Endodermal cell (in vitro differentiated cells): ENCODE data around the gene TMTC1. TPM values are rescaled to one million over a fixed set of nuclear protein-coding genes. Genes with fewer than 3 reads are reported as not detected.

Source experiments
- DNase-seq: peaks from one replicate; pipeline ENCODE4 v3.0.0-alpha.2; 2017
- H3K27ac ChIP-seq: 2 replicates; pipeline ENCODE4 v1.5.1; 2013; ENCODE audit warnings: mild to moderate bottlenecking, low read depth, low read length, moderate library complexity
- H3K27me3 ChIP-seq: 2 replicates; pipeline ENCODE4 v1.6.1; 2013; ENCODE audit warnings: mild to moderate bottlenecking, low read length, moderate library complexity; ENCODE audit not compliant: insufficient read depth, control insufficient read depth, poor library complexity, severe bottlenecking
- H3K36me3 ChIP-seq: 2 replicates; pipeline ENCODE4 v1.7.0; 2013; ENCODE audit warnings: mild to moderate bottlenecking, low read length, moderate library complexity; ENCODE audit not compliant: control insufficient read depth, insufficient read depth
- H3K4me1 ChIP-seq: one replicate; pipeline ENCODE4 v1.7.0; 2013; ENCODE audit warnings: low read length; ENCODE audit not compliant: control insufficient read depth, insufficient read depth
- H3K4me3 ChIP-seq: 2 replicates; pipeline ENCODE4 v1.5.1; 2013; ENCODE audit warnings: mild to moderate bottlenecking, low read length, moderate library complexity
- H3K9ac ChIP-seq: 2 replicates; pipeline ENCODE4 v1.6.1; 2013; ENCODE audit warnings: mild to moderate bottlenecking, low read length, moderate library complexity; ENCODE audit not compliant: poor library complexity, severe bottlenecking; ENCODE audit errors: extremely low read depth
- H3K9me3 ChIP-seq: 2 replicates; pipeline ENCODE4 v1.6.1; 2013; ENCODE audit warnings: mild to moderate bottlenecking, low read length, moderate library complexity; ENCODE audit not compliant: control insufficient read depth
- H3K27ac Mint-ChIP-seq: 2 replicates; pipeline ENCODE4 v1.8.0; 2020; ENCODE audit warnings: mixed read lengths
- H3K27me3 Mint-ChIP-seq: 2 replicates; pipeline ENCODE4 v1.8.0; 2021; ENCODE audit warnings: mild to moderate bottlenecking, mixed read lengths; ENCODE audit not compliant: insufficient read depth
- H3K36me3 Mint-ChIP-seq: 2 replicates; pipeline ENCODE4 v1.8.0; 2020; ENCODE audit warnings: low read depth, mixed read lengths
- H3K4me1 Mint-ChIP-seq: 2 replicates; pipeline ENCODE4 v1.8.0; 2020; ENCODE audit warnings: mixed read lengths
- H3K4me3 Mint-ChIP-seq: 2 replicates; pipeline ENCODE4 v1.8.0; 2020; ENCODE audit warnings: mild to moderate bottlenecking, moderate library complexity, mixed read lengths
- H3K9me3 Mint-ChIP-seq: 2 replicates; pipeline ENCODE4 v1.8.0; 2020; ENCODE audit warnings: mild to moderate bottlenecking, mixed read lengths
- WGBS, 2 experiments: methylation state at CpG; one replicate each; pipeline versions ENCODE4 v1.1.5 to v1.1.7; 2013; ENCODE audit warnings: missing lambda C conversion rate in 2 of 2, mixed read lengths in 1 of 2; ENCODE audit not compliant: insufficient coverage in 1 of 2, insufficient read length in 1 of 2; 5-methylcytosine and 5-hydroxymethylcytosine counted together
- total RNA-seq, 2 donors: library from RNA; stranded (reverse); fragmentation: NEBNext Ultra II Directional in 1 of 2; extraction: Animal tissue kit (Norgen Biotek cat#: 25700) in 1 of 2; gene quantifications; 2 replicates in 1 of 2; 3 replicates in 1 of 2; pipeline ENCODE4 v1.2.1, GENCODE V29; 2021
- TF ChIP-seq, protein P1 (sequence below): fragments of 200-600 bp; sonication (generic); conservative IDR thresholded peaks from 2 replicates; pipeline ENCODE4 v1.5.0; 2021; ENCODE audit warnings: antibody characterized with exemption, mild to moderate bottlenecking

TMTC1 gene
- total RNA-seq, 2 donors from 2014 or later = 31.6 to 71.0 TPM

- Mint-ChIP-seq H3K27ac (no peak overlapping the region), H3K36me3 (peaks cover 41% of the 10 kb centered on the region), H3K4me3 (no peak overlapping the region), H3K9me3 (peaks cover 28% of the 10 kb centered on the region), H3K4me1 (peaks cover 16% of the 10 kb centered on the region), H3K27me3 (no peaks in the 10 kb centered on the region)
- Histone ChIP-seq H3K9ac (no peak overlapping the region), H3K27me3 (no peaks in the 10 kb centered on the region), H3K4me1 (no peaks in the 10 kb centered on the region), H3K4me3 (no peak overlapping the region), H3K9me3 (peaks cover 26% of the 10 kb centered on the region), H3K27ac (no peak overlapping the region), H3K36me3 (peaks cover 15% of the 10 kb centered on the region)
- TF ChIP-seq, protein P1, sequence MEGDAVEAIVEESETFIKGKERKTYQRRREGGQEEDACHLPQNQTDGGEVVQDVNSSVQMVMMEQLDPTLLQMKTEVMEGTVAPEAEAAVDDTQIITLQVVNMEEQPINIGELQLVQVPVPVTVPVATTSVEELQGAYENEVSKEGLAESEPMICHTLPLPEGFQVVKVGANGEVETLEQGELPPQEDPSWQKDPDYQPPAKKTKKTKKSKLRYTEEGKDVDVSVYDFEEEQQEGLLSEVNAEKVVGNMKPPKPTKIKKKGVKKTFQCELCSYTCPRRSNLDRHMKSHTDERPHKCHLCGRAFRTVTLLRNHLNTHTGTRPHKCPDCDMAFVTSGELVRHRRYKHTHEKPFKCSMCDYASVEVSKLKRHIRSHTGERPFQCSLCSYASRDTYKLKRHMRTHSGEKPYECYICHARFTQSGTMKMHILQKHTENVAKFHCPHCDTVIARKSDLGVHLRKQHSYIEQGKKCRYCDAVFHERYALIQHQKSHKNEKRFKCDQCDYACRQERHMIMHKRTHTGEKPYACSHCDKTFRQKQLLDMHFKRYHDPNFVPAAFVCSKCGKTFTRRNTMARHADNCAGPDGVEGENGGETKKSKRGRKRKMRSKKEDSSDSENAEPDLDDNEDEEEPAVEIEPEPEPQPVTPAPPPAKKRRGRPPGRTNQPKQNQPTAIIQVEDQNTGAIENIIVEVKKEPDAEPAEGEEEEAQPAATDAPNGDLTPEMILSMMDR = no peak
- 81% methylated on average over 2 of the region's 2 CpGs; no CpG with 5 or more reads in 1 of the 2 experiments for WGBS, 2 experiments
- DNase-seq = no peak
These were observed 10.7 kb downstream of the TMTC1 start for GRCh38 chr12:29773076-29773475.

GRCh38 chr12:29771786-29772185 lies 12.0 kb downstream of the TMTC1 start:
- H3K9ac ChIP-seq = no peak overlapping the region
- H3K4me1 ChIP-seq = no peaks in the 10 kb centered on the region
- Mint-ChIP-seq H3K9me3 (peaks cover 23% of the 10 kb centered on the region), H3K4me3 (no peak overlapping the region), H3K27me3 (no peaks in the 10 kb centered on the region), H3K4me1 (peaks cover 16% of the 10 kb centered on the region), H3K27ac (no peak overlapping the region), H3K36me3 (peaks cover 36% of the 10 kb centered on the region)
- peaks cover 19% of the 10 kb centered on the region for H3K36me3 ChIP-seq
- H3K27me3 ChIP-seq = no peaks in the 10 kb centered on the region
- TF ChIP-seq, protein P1 = no peak
- H3K27ac ChIP-seq = no peak overlapping the region
- no peak overlapping the region for H3K4me3 ChIP-seq
- DNase-seq = no peak
- H3K9me3 ChIP-seq = peaks cover 26% of the 10 kb centered on the region

GRCh38 chr12:29771165-29771564 lies 12.6 kb downstream of the TMTC1 start:
- Histone ChIP-seq H3K9ac (no peak overlapping the region), H3K4me3 (no peak overlapping the region), H3K27me3 (no peaks in the 10 kb centered on the region), H3K4me1 (no peaks in the 10 kb centered on the region), H3K9me3 (peaks cover 20% of the 10 kb centered on the region), H3K36me3 (peaks cover 20% of the 10 kb centered on the region), H3K27ac (no peak overlapping the region)
- H3K27me3 Mint-ChIP-seq = no peaks in the 10 kb centered on the region
- no peak for DNase-seq
- TF ChIP-seq, protein P1 = no peak
- 90% methylated on average over 3 of the region's 3 CpGs; no CpG with 5 or more reads in 1 of the 2 experiments for WGBS, 2 experiments
- H3K27ac Mint-ChIP-seq = no peak overlapping the region
- H3K36me3 Mint-ChIP-seq = peaks cover 37% of the 10 kb centered on the region
- peaks cover 16% of the 10 kb centered on the region for H3K4me1 Mint-ChIP-seq
- H3K9me3 Mint-ChIP-seq = peaks cover 18% of the 10 kb centered on the region
- no peak overlapping the region for H3K4me3 Mint-ChIP-seq
